Measurements from ENCODE around the gene HIRIP3.
A peak's percentile ranks its signal among the peaks of the same experiment; 100 is the strongest.
"Not testable (repeated sequence)": the region's sequence is repeated elsewhere in the genome, so short reads cannot be mapped to it uniquely, and the experiment has no call there.

Gene HIRIP3

GRCh38 chr16:29973384-29974246, 21.8 kb downstream of the HIRIP3 start, which contains the start of gene TAOK2:
Gene TAOK2, plus strand, starts transcription at chr16:29973868. Its CDS starts 3,905 bp downstream, at chr16:29977773.
- Mint-ChIP-seq H3K9me3 (no peaks in the 10 kb centered on the region), H3K27me3 (ENCODE audit: low read depth) (no peaks in the 10 kb centered on the region), H3K4me1 (ENCODE audit: low read depth) (peaks cover 29% of the 10 kb centered on the region), H3K4me3 (peak within 1 kb of the TSS; percentile 88), H3K27ac (peak within 1 kb of the TSS; percentile 92), H3K36me3 (ENCODE audit: low read depth) (peaks cover 9% of the 10 kb centered on the region)

GRCh38 chr16:29972992-29973383, 22.4 kb downstream of the HIRIP3 start:
- H3K4me3 Mint-ChIP-seq, result peak overlapping the region; percentile 81
- peaks cover 29% of the 10 kb centered on the region for H3K4me1 Mint-ChIP-seq (ENCODE audit: low read depth)
- H3K9me3 Mint-ChIP-seq, result no peaks in the 10 kb centered on the region
- peaks cover 14% of the 10 kb centered on the region for H3K36me3 Mint-ChIP-seq (ENCODE audit: low read depth)
- peak overlapping the region; percentile 90 for H3K27ac Mint-ChIP-seq
- H3K27me3 Mint-ChIP-seq (ENCODE audit: low read depth), result no peaks in the 10 kb centered on the region

- H3K36me3 Mint-ChIP-seq (ENCODE audit: low read depth), result peaks cover 14% of the 10 kb centered on the region
- H3K4me3 Mint-ChIP-seq, result peak overlapping the region; percentile 23
- H3K27ac Mint-ChIP-seq, result peak overlapping the region; percentile 90
- H3K27me3 Mint-ChIP-seq (ENCODE audit: low read depth), result no peaks in the 10 kb centered on the region
- H3K9me3 Mint-ChIP-seq, result no peaks in the 10 kb centered on the region
- H3K4me1 Mint-ChIP-seq (ENCODE audit: low read depth), result peaks cover 29% of the 10 kb centered on the region
Measured at GRCh38 chr16:29972500-29972899, 22.9 kb downstream of the HIRIP3 start.

GRCh38 chr16:29971304-29971703, 24.1 kb downstream of the HIRIP3 start:
- Mint-ChIP-seq H3K36me3 (ENCODE audit: low read depth) (peaks cover 14% of the 10 kb centered on the region), H3K9me3 (no peaks in the 10 kb centered on the region), H3K4me1 (ENCODE audit: low read depth) (peaks cover 25% of the 10 kb centered on the region), H3K27ac (no peak overlapping the region), H3K27me3 (ENCODE audit: low read depth) (no peaks in the 10 kb centered on the region), H3K4me3 (no peak overlapping the region)

GRCh38 chr16:29968205-29968604, 27.2 kb downstream of the HIRIP3 start:
- Mint-ChIP-seq H3K4me1 (ENCODE audit: low read depth) (peaks cover 7% of the 10 kb centered on the region), H3K9me3 (no peaks in the 10 kb centered on the region), H3K27ac (no peak overlapping the region), H3K4me3 (no peak overlapping the region), H3K27me3 (ENCODE audit: low read depth) (no peaks in the 10 kb centered on the region), H3K36me3 (ENCODE audit: low read depth) (peaks cover 18% of the 10 kb centered on the region)

- Mint-ChIP-seq H3K4me3 (peak overlapping the region; percentile 86), H3K9me3 (no peaks in the 10 kb centered on the region), H3K27ac (peak overlapping the region; percentile 24), H3K4me1 (ENCODE audit: low read depth) (peaks cover 17% of the 10 kb centered on the region), H3K27me3 (ENCODE audit: low read depth) (no peaks in the 10 kb centered on the region), H3K36me3 (ENCODE audit: low read depth) (peaks cover 6% of the 10 kb centered on the region)
Measured at GRCh38 chr16:29963021-29963743, 32.2 kb downstream of the HIRIP3 start.

GRCh38 chr16:29962344-29962994, 32.9 kb downstream of the HIRIP3 start:
- Mint-ChIP-seq H3K36me3 (ENCODE audit: low read depth) (peaks cover 5% of the 10 kb centered on the region), H3K9me3 (no peaks in the 10 kb centered on the region), H3K27me3 (ENCODE audit: low read depth) (no peaks in the 10 kb centered on the region), H3K4me3 (peak overlapping the region; percentile 86), H3K27ac (peak overlapping the region; percentile 85), H3K4me1 (ENCODE audit: low read depth) (peaks cover 17% of the 10 kb centered on the region)

- Mint-ChIP-seq H3K27me3 (ENCODE audit: low read depth) (no peaks in the 10 kb centered on the region), H3K27ac (peak within 1 kb of the TSS; percentile 85), H3K4me3 (peak within 1 kb of the TSS; percentile 86), H3K36me3 (ENCODE audit: low read depth) (peaks cover 5% of the 10 kb centered on the region), H3K4me1 (ENCODE audit: low read depth) (peaks cover 17% of the 10 kb centered on the region), H3K9me3 (no peaks in the 10 kb centered on the region)
Measured at GRCh38 chr16:29961479-29962343, 33.7 kb downstream of the HIRIP3 start, which contains the start of gene TMEM219. Gene TMEM219, plus strand, starts transcription at chr16:29962079. Its CDS starts 1,065 bp downstream, at chr16:29963144.

- Mint-ChIP-seq H3K36me3 (ENCODE audit: low read depth) (peaks cover 5% of the 10 kb centered on the region), H3K27me3 (ENCODE audit: low read depth) (no peaks in the 10 kb centered on the region), H3K9me3 (no peaks in the 10 kb centered on the region), H3K4me3 (peak overlapping the region; percentile 81), H3K4me1 (ENCODE audit: low read depth) (peaks cover 17% of the 10 kb centered on the region), H3K27ac (peak overlapping the region; percentile 81)
Measured at GRCh38 chr16:29961127-29961478, 34.3 kb downstream of the HIRIP3 start.

GRCh38 chr16:29959821-29960220, 35.6 kb downstream of the HIRIP3 start:
- peaks cover 17% of the 10 kb centered on the region for H3K4me1 Mint-ChIP-seq (ENCODE audit: low read depth)
- not testable (repeated sequence) for H3K36me3 Mint-ChIP-seq (ENCODE audit: low read depth); H3K27ac Mint-ChIP-seq; H3K27me3 Mint-ChIP-seq (ENCODE audit: low read depth); H3K9me3 Mint-ChIP-seq
- peak overlapping the region; percentile 9 for H3K4me3 Mint-ChIP-seq

- Mint-ChIP-seq H3K4me3 (no peak overlapping the region), H3K27me3 (ENCODE audit: low read depth) (peaks cover 6% of the 10 kb centered on the region), H3K36me3 (ENCODE audit: low read depth) (peaks cover 2% of the 10 kb centered on the region), H3K4me1 (ENCODE audit: low read depth) (peaks cover 17% of the 10 kb centered on the region), H3K27ac (no peak overlapping the region), H3K9me3 (no peaks in the 10 kb centered on the region)
Measured at GRCh38 chr16:29959293-29959692, 36.1 kb downstream of the HIRIP3 start.

- Mint-ChIP-seq H3K4me1 (ENCODE audit: low read depth) (peaks cover 17% of the 10 kb centered on the region), H3K9me3 (no peaks in the 10 kb centered on the region), H3K27ac (no peak overlapping the region), H3K27me3 (ENCODE audit: low read depth) (peaks cover 6% of the 10 kb centered on the region), H3K4me3 (no peak overlapping the region), H3K36me3 (ENCODE audit: low read depth) (peaks cover 2% of the 10 kb centered on the region)
Measured at GRCh38 chr16:29958756-29959155, 36.7 kb downstream of the HIRIP3 start.

GRCh38 chr16:29951625-29952365, 43.6 kb downstream of the HIRIP3 start:
- no peaks in the 10 kb centered on the region for H3K4me1 Mint-ChIP-seq (ENCODE audit: low read depth)

More at GRCh38 chr16:29951625-29952365, 43.6 kb downstream of the HIRIP3 start:
- H3K27ac Mint-ChIP-seq, result no peak overlapping the region
- no peak overlapping the region for H3K4me3 Mint-ChIP-seq
- H3K9me3 Mint-ChIP-seq, result peaks cover 10% of the 10 kb centered on the region
- H3K36me3 Mint-ChIP-seq (ENCODE audit: low read depth), result no peaks in the 10 kb centered on the region
- H3K27me3 Mint-ChIP-seq (ENCODE audit: low read depth), result peaks cover 6% of the 10 kb centered on the region

All from T-helper 1 cell treated with Interleukin-12 subunit alpha and Interleukin-12 subunit beta and Interleukin-4 antibody, amounts not matched to agents 30 μg/mL and 1 μg/mL, for 36 hours (primary cell).